Urinary bladder (tissue), 4 donors: ENCODE results near the gene GPR152. TPM values are rescaled to one million over a fixed set of nuclear protein-coding genes. Genes with fewer than 3 reads are reported as not detected.
"Not testable (repeated sequence)": the region's sequence is repeated elsewhere in the genome, so short reads cannot be mapped to it uniquely, and the experiment has no call there.

ENCODE experiments used
- DNase-seq: peaks from one replicate; pipeline ENCODE4 v3.0.0-alpha.2; 2015; ENCODE audit errors: extremely low spot score
- H3K27ac ChIP-seq: one replicate; pipeline ENCODE4 v1.5.1; 2013; ENCODE audit warnings: low read depth, mild to moderate bottlenecking, moderate library complexity
- H3K36me3 ChIP-seq: one replicate; pipeline ENCODE4 v1.6.1; 2013; ENCODE audit warnings: mild to moderate bottlenecking, moderate library complexity; ENCODE audit not compliant: insufficient read depth
- H3K4me1 ChIP-seq: one replicate; pipeline ENCODE4 v1.6.1; 2013; ENCODE audit warnings: mild to moderate bottlenecking, moderate library complexity; ENCODE audit not compliant: insufficient read depth
- H3K4me3 ChIP-seq: one replicate; pipeline ENCODE4 v1.5.1; 2013; ENCODE audit warnings: low read depth, low read length
- WGBS: extraction: QIAGEN DNeasy Blood & Tissue Kit; methylation state at CpG from one replicate; pipeline ENCODE4 v1.1.7; 2013; 5-methylcytosine and 5-hydroxymethylcytosine counted together
- polyA plus RNA-seq: library from polyadenylated mRNA; stranded (reverse); fragments of 200-250 nt; gene quantifications from one replicate; pipeline ENCODE4 v1.2.3, GENCODE V29; 2013
- total RNA-seq: library from RNA; depleted of rRNA; stranded (reverse); fragments of >200 nt; gene quantifications from one replicate; pipeline ENCODE4 v1.2.3, GENCODE V29; 2014
- donor health status: healthy with polysubstance abuse.
- donor health status: healthy.

GPR152 gene
- total and polyA plus RNA-seq, 2 donors, result not detected

- Histone ChIP-seq H3K36me3 (peaks cover 5% of the 10 kb centered on the region), H3K27ac (no peak overlapping the region), H3K4me1 (no peaks in the 10 kb centered on the region), H3K4me3 (no peak overlapping the region)
- 81% methylated on average over 46 of the region's 46 CpGs for WGBS
- no peak for DNase-seq
These were observed 40.4 kb upstream of the GPR152 start for GRCh38 chr11:67492801-67493547.

- H3K36me3 ChIP-seq, result peaks cover 5% of the 10 kb centered on the region
- 82% methylated on average over 19 of the region's 19 CpGs for WGBS
- no peak for DNase-seq
- H3K4me1 ChIP-seq, result no peaks in the 10 kb centered on the region
- H3K27ac ChIP-seq, result no peak overlapping the region
- no peak overlapping the region for H3K4me3 ChIP-seq
These were observed 39.7 kb upstream of the GPR152 start for GRCh38 chr11:67492069-67492727.

GRCh38 chr11:67491276-67492068 lies 38.9 kb upstream of the GPR152 start:
- H3K27ac ChIP-seq, result no peak overlapping the region
- 82% methylated on average over 24 of the region's 24 CpGs for WGBS
- peaks cover 5% of the 10 kb centered on the region for H3K36me3 ChIP-seq
- H3K4me3 ChIP-seq, result no peak overlapping the region
- no peak for DNase-seq
- H3K4me1 ChIP-seq, result no peaks in the 10 kb centered on the region

GRCh38 chr11:67490727-67491065 lies 38.2 kb upstream of the GPR152 start:
- DNase-seq, result no peak
- Histone ChIP-seq H3K4me1 (no peaks in the 10 kb centered on the region), H3K27ac (no peak overlapping the region), H3K36me3 (peaks cover 5% of the 10 kb centered on the region), H3K4me3 (no peak overlapping the region)
- 78% methylated on average over 15 of the region's 15 CpGs for WGBS

GRCh38 chr11:67489885-67490726 lies 37.6 kb upstream of the GPR152 start:
- H3K4me3 ChIP-seq, result no peak overlapping the region
- WGBS, result 86% methylated on average over 23 of the region's 23 CpGs
- H3K36me3 ChIP-seq, result peaks cover 5% of the 10 kb centered on the region
- H3K4me1 ChIP-seq, result no peaks in the 10 kb centered on the region
- DNase-seq, result no peak
- H3K27ac ChIP-seq, result no peak overlapping the region

- DNase-seq, result no peak
- H3K4me1 ChIP-seq, result no peaks in the 10 kb centered on the region
- no peak overlapping the region for H3K27ac ChIP-seq
- H3K4me3 ChIP-seq, result no peak overlapping the region
- H3K36me3 ChIP-seq, result peaks cover 5% of the 10 kb centered on the region
- 88% methylated on average over 25 of the region's 25 CpGs for WGBS
These were observed 36.8 kb upstream of the GPR152 start for GRCh38 chr11:67489203-67489884.

GRCh38 chr11:67486481-67487195 lies 34.1 kb upstream of the GPR152 start:
- no peaks in the 10 kb centered on the region for H3K4me1 ChIP-seq
- 88% methylated on average over 20 of the region's 20 CpGs for WGBS
- no peak for DNase-seq

GRCh38 chr11:67485873-67486361 lies 33.4 kb upstream of the GPR152 start:
- not testable (repeated sequence) for H3K27ac ChIP-seq, H3K36me3 ChIP-seq, H3K4me3 ChIP-seq, H3K4me1 ChIP-seq, DNase-seq
- WGBS, result 80% methylated on average over 7 of the region's 7 CpGs

More at GRCh38 chr11:67486481-67487195, 34.1 kb upstream of the GPR152 start:
- no peak overlapping the region for H3K4me3 ChIP-seq
- H3K27ac ChIP-seq, result no peak overlapping the region
- H3K36me3 ChIP-seq, result no peaks in the 10 kb centered on the region

GRCh38 chr11:67484847-67485311 lies 32.4 kb upstream of the GPR152 start:
- H3K4me3 ChIP-seq, result no peak overlapping the region
- H3K27ac ChIP-seq, result no peak overlapping the region
- H3K36me3 ChIP-seq, result no peaks in the 10 kb centered on the region
- 70% methylated on average over 11 of the region's 11 CpGs for WGBS
- no peaks in the 10 kb centered on the region for H3K4me1 ChIP-seq
- no peak for DNase-seq

- 83% methylated on average over 16 of the region's 16 CpGs for WGBS
- Histone ChIP-seq H3K36me3 (no peaks in the 10 kb centered on the region), H3K4me1 (no peaks in the 10 kb centered on the region), H3K4me3 (peak overlapping the region; percentile 32), H3K27ac (no peak overlapping the region)
- no peak for DNase-seq
These were observed 31.5 kb upstream of the GPR152 start for GRCh38 chr11:67483831-67484665.
